HepG2 (cell line): ENCODE data around the gene PDE9A. TPM values are rescaled to one million over a fixed set of nuclear protein-coding genes. Genes with fewer than 3 reads are reported as not detected.
A peak's percentile ranks its signal among the peaks of the same experiment; 100 is the strongest.

ENCODE experiments used
- ATAC-seq: fragments of 200-7000 bp; cut with Tn5 transposase; 3 replicates; pipeline ENCODE4 v1.9.1; 2020; ENCODE audit warnings: mild to moderate bottlenecking, moderate library complexity
- BruUV-seq: library from RNA; stranded (reverse); fragments of 400-500 nt; replicated peaks from 2 replicates; lab custom pipeline; 2021; lab: Mats Ljungman, UMichigan
- CTCF ChIA-PET: fragments of 300-600 bp; formaldehyde crosslinking; extraction: SDS; loops from one replicate; lab custom pipeline; 2021; ENCODE audit warnings: low total read pairs, inconsistent platforms, low intra/inter-chr PET ratio; lab: Yijun Ruan, JAX
- POLR2A ChIA-PET: fragments of 350-600 bp; sonication (Branson Sonifier 250); formaldehyde crosslinking; loops from one replicate; lab custom pipeline; 2020; ENCODE audit warnings: antibody characterized with exemption, inconsistent platforms; lab: Yijun Ruan, JAX
- DNase-seq: peaks from one replicate; pipeline ENCODE4 v3.0.0-alpha.2; 2015; ENCODE audit warnings: low spot score
- FAIRE-seq: peaks from 3 replicates; lab custom pipeline; 2011; peaks lifted over from hg19 to GRCh38; lab: Jason Lieb, UNC
- H2AFZ ChIP-seq: one replicate; pipeline ENCODE4 v1.6.1; 2011; ENCODE audit warnings: low read length, inconsistent platforms
- H3K27ac ChIP-seq: fragments of 300-600 bp; 3 replicates; pipeline ENCODE4 v1.8.0; 2011; ENCODE audit warnings: mixed run types, mild to moderate bottlenecking, mixed read lengths, low read length, inconsistent platforms; ENCODE audit not compliant: insufficient read depth; ENCODE audit errors: extremely low read length
- H3K27me3 ChIP-seq, 2 experiments: fragments of 200-600 bp in 1 of 2; 2 replicates in 1 of 2; 3 replicates in 1 of 2; pipeline versions ENCODE4 v1.6.0 to v1.8.0; 2011; ENCODE audit warnings: low read length in 2 of 2, mild to moderate bottlenecking in 2 of 2, moderate library complexity in 2 of 2, inconsistent platforms in 1 of 2; ENCODE audit not compliant: insufficient read depth in 2 of 2, control insufficient read depth in 1 of 2
- H3K36me3 ChIP-seq, 2 experiments: fragments of 200-600 bp in 1 of 2; replicated peaks in 1 of 2; 2 replicates in 1 of 2; 3 replicates in 1 of 2; pipeline versions ENCODE4 v1.5.1 to v1.8.0; 2011; ENCODE audit warnings: low read length in 2 of 2, inconsistent platforms in 1 of 2; ENCODE audit not compliant: insufficient read depth in 2 of 2, control insufficient read depth in 1 of 2
- H3K4me1 ChIP-seq: 2 replicates; pipeline ENCODE4 v1.5.1; 2012; ENCODE audit warnings: low read length, inconsistent platforms; ENCODE audit not compliant: insufficient read depth
- H3K4me2 ChIP-seq: 2 replicates; pipeline ENCODE4 v1.6.0; 2011; ENCODE audit warnings: low read depth, low read length, inconsistent platforms
- H3K4me3 ChIP-seq, 3 experiments: fragments of 200-600 bp in 1 of 3; sonication (generic), shearing (Covaris generic) in 1 of 3; replicated peaks in 1 of 3; 2 replicates each; pipeline ENCODE4 v1.5.1; 2011 to 2016; ENCODE audit warnings: low read length in 3 of 3, inconsistent platforms in 2 of 3, low read depth in 2 of 3, mild to moderate bottlenecking in 2 of 3, control low read depth in 1 of 3, mixed read lengths in 1 of 3; ENCODE audit not compliant: insufficient read depth in 1 of 3
- H3K79me2 ChIP-seq: one replicate; pipeline ENCODE4 v1.6.1; 2011; ENCODE audit warnings: low read length, inconsistent platforms; ENCODE audit not compliant: insufficient read depth
- H3K9ac ChIP-seq: 2 replicates; pipeline ENCODE4 v1.6.0; 2011; ENCODE audit warnings: mild to moderate bottlenecking, low read depth, low read length, inconsistent platforms; ENCODE audit not compliant: insufficient read depth
- H3K9me3 ChIP-seq: 2 replicates; pipeline ENCODE4 v1.5.1; 2012; ENCODE audit warnings: mild to moderate bottlenecking, low read length
- H4K20me1 ChIP-seq: 2 replicates; pipeline ENCODE4 v1.6.0; 2011; ENCODE audit warnings: inconsistent platforms, mild to moderate bottlenecking, low read length, moderate library complexity; ENCODE audit not compliant: insufficient read depth
- CENPX ChIP-seq: sonication (generic); formaldehyde crosslinking; IDR thresholded peaks from 2 replicates; pipeline ENCODE4 v1.9.0; 2021; ENCODE audit warnings: mild to moderate bottlenecking, missing genetic modification reagents, moderate library complexity
- CREM ChIP-seq, 2 experiments: sonication (generic) in 1 of 2; formaldehyde crosslinking in 1 of 2; IDR thresholded peaks; 2 replicates each; pipeline versions ENCODE4 v1.4.0 to v1.6.1; 2016 to 2020; ENCODE audit warnings: antibody characterized with exemption in 1 of 2, mild to moderate bottlenecking in 1 of 2, missing genetic modification reagents in 1 of 2
- NFIC ChIP-seq: IDR thresholded peaks from 2 replicates; pipeline ENCODE4 v1.6.1; 2012; ENCODE audit warnings: mild to moderate bottlenecking, low read length, inconsistent platforms
- ZNF263 ChIP-seq: sonication (generic); formaldehyde crosslinking; IDR thresholded peaks from 2 replicates; pipeline ENCODE4 v1.4.0; 2020; ENCODE audit warnings: missing genetic modification reagents
- ZNF441 ChIP-seq: sonication (generic); formaldehyde crosslinking; IDR thresholded peaks from 2 replicates; pipeline ENCODE4 v1.7.0; 2021; ENCODE audit warnings: missing genetic modification reagents, borderline replicate concordance
- ZNF776 ChIP-seq: sonication (generic); formaldehyde crosslinking; IDR thresholded peaks from 2 replicates; pipeline ENCODE4 v1.4.0; 2020; ENCODE audit warnings: mild to moderate bottlenecking, missing genetic modification reagents
- WGBS: methylation state at CpG from one replicate; pipeline ENCODE4 v1.1.6; 2017; ENCODE audit warnings: low lambda C conversion rate; 5-methylcytosine and 5-hydroxymethylcytosine counted together
- in situ Hi-C: cut with HindIII; loops from 2 replicates; pipeline ENCODE4 v1.10.0; 2017; ENCODE audit warnings: low pct_unique_long_range_greater_than_20kb; ENCODE audit not compliant: extremely low pct_ligation_motif_present
- intact Hi-C: fragments of 100-400 bp; cut with micrococcal nuclease; formaldehyde crosslinking; loops from one replicate; pipeline ENCODE4 v1.10.0; 2022; ENCODE audit not compliant: unreplicated experiment
- polyA plus RNA-seq, 8 experiments: library from polyadenylated mRNA; depleted of rRNA in 3 of 8; stranded (reverse) in 7 of 8; unstranded in 1 of 8; fragments of >200 nt; fragmentation: Illumina TruSeq in 4 of 8; extraction: Trizol in 4 of 8; gene quantifications; 2 replicates each; pipeline versions ENCODE4 v1.2.1 to v1.2.3, GENCODE V29; 2011 to 2016; ENCODE audit warnings: low read depth in 4 of 8, missing spikeins in 1 of 8, mixed read lengths in 1 of 8; ENCODE audit not compliant: insufficient read depth in 1 of 8
- total RNA-seq, 5 experiments: library from RNA; depleted of rRNA; stranded (reverse); fragments of >200 nt; fragmentation: Illumina TruSeq; extraction: Trizol; gene quantifications; 2 replicates each; pipeline ENCODE4 v1.2.3, GENCODE V29; 2016; ENCODE audit warnings: low read depth in 1 of 5
- TF ChIP-seq, protein P1 (sequence below): sonication (generic); formaldehyde crosslinking; IDR thresholded peaks from 2 replicates; pipeline ENCODE4 v1.5.1; 2020; ENCODE audit warnings: mild to moderate bottlenecking, moderate library complexity, missing genetic modification reagents
- TF ChIP-seq, protein P2 (sequence below): sonication (generic); formaldehyde crosslinking; IDR thresholded peaks from 2 replicates; pipeline ENCODE4 v1.4.0; 2020; ENCODE audit warnings: missing genetic modification reagents

The PDE9A gene
- total and polyA plus RNA-seq, 2 of the 13 experiments (the other 11 are each of a cell fraction or from before 2014, with no cell fraction given), result 4.6 to 19.7 TPM

- Histone ChIP-seq H3K79me2 (no peaks in the 10 kb centered on the region), H3K4me2 (no peak overlapping the region), H4K20me1 (no peaks in the 10 kb centered on the region), H3K9me3 (no peaks in the 10 kb centered on the region), H3K36me3 (peaks cover 0 to 3% of the 10 kb centered on the region in 2 experiments; a peak in 1 of 5 replicates), H3K4me1 (peaks cover 21% of the 10 kb centered on the region), H3K9ac (no peak overlapping the region), H2AFZ (no peak overlapping the region), H3K27me3 (no peaks in the 10 kb centered on the region), H3K27ac (no peak overlapping the region), H3K4me3 (no peak overlapping the region)
- FAIRE-seq (no peak), DNase-seq (no peak), ATAC-seq (no peak)
- TF ChIP-seq CREM (IDR thresholded peaks at IDR 0.05), result no peak
- TF ChIP-seq CREM (CRISPR knock-in tag; IDR thresholded peaks at IDR 0.05), result no peak
- no peak for TF ChIP-seq ZNF776 (CRISPR knock-in tag)
- peak; percentile 73; the same call in 1 of the 2 replicates for TF ChIP-seq ZNF263 (CRISPR knock-in tag)
- TF ChIP-seq, protein P1, sequence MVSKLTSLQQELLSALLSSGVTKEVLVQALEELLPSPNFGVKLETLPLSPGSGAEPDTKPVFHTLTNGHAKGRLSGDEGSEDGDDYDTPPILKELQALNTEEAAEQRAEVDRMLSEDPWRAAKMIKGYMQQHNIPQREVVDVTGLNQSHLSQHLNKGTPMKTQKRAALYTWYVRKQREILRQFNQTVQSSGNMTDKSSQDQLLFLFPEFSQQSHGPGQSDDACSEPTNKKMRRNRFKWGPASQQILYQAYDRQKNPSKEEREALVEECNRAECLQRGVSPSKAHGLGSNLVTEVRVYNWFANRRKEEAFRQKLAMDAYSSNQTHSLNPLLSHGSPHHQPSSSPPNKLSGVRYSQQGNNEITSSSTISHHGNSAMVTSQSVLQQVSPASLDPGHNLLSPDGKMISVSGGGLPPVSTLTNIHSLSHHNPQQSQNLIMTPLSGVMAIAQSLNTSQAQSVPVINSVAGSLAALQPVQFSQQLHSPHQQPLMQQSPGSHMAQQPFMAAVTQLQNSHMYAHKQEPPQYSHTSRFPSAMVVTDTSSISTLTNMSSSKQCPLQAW (CRISPR knock-in tag), result no peak
- intact Hi-C loops (no loop called here), in situ Hi-C loops (loop anchor here (10.0 kb wide), 2 partner anchors 61 to 101 kb away; no protein-coding TSS in a partner anchor)
- 95% methylated on average over 22 of the region's 24 CpGs for WGBS
- BruUV-seq, result no TSS peak
- ChIA-PET POLR2A (no interaction called here), CTCF (no interaction called here)
Observed at GRCh38 chr21:42703136-42703908, 49.9 kb downstream of the PDE9A start.

DNA sequence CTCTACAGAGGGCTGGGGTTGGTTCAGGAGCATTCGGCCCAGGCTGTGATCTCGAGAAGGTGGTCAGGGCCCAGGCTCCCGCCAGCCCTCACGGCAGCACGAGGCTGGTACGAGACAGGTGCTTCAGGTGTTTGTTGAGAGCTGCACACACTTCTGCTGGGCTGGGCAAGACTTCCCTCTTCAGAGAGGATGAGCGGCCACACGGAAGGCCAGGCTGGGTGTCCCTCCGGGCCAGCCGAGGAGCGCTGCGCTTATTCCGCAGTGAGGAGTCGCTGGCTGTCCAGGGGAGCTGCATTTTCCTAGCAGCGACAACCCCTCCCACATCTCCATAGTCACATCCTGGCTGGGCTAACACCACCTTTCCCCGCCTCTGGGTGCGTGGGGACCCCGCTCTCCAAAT is 50.5 kb downstream of the PDE9A start:
- BruUV-seq, result no TSS peak
- DNase-seq, result no peak
- POLR2A ChIA-PET, result interaction anchor here (0.9 kb wide), 2 partner anchors 21 to 30 kb away, joined by 3 read pairs; no protein-coding TSS in a partner anchor
- H3K36me3 ChIP-seq, result peaks cover 0 to 3% of the 10 kb centered on the region in 2 experiments; a peak in 1 of 5 replicates
- intact Hi-C loops, result no loop called here
- no peak overlapping the region for H3K4me2 ChIP-seq
- CTCF ChIA-PET, result no interaction called here
- in situ Hi-C loops, result loop anchor here (10.0 kb wide), 2 partner anchors 61 to 101 kb away; no protein-coding TSS in a partner anchor
- no peaks in the 10 kb centered on the region for H3K27me3 ChIP-seq
- H3K4me3 ChIP-seq, result no peak overlapping the region
- no peaks in the 10 kb centered on the region for H3K9me3 ChIP-seq
- no peak for FAIRE-seq
- peaks cover 21% of the 10 kb centered on the region for H3K4me1 ChIP-seq
- H3K9ac ChIP-seq, result no peak overlapping the region
- no peak overlapping the region for H2AFZ ChIP-seq
- TF ChIP-seq NFIC (no peak), CENPX (CRISPR knock-in tag) (no peak), ZNF441 (CRISPR knock-in tag) (0 out of 2 replicates have a peak, but pooled peaks have one; percentile 15)
- TF ChIP-seq, protein P2, sequence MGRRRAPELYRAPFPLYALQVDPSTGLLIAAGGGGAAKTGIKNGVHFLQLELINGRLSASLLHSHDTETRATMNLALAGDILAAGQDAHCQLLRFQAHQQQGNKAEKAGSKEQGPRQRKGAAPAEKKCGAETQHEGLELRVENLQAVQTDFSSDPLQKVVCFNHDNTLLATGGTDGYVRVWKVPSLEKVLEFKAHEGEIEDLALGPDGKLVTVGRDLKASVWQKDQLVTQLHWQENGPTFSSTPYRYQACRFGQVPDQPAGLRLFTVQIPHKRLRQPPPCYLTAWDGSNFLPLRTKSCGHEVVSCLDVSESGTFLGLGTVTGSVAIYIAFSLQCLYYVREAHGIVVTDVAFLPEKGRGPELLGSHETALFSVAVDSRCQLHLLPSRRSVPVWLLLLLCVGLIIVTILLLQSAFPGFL (CRISPR knock-in tag), result no peak
- H3K79me2 ChIP-seq, result no peaks in the 10 kb centered on the region
- ATAC-seq, result peak; percentile 45
- peak overlapping the region; percentile 54 for H3K27ac ChIP-seq
- WGBS, result 86% methylated on average over 7 of the region's 18 CpGs
- no peaks in the 10 kb centered on the region for H4K20me1 ChIP-seq
